GM19099 (cell line): ENCODE data around the gene ERH.

Experiments used
- POLR2A ChIP-seq: IDR thresholded peaks from 3 replicates; pipeline ENCODE4 v1.6.1; 2011; ENCODE audit warnings: low read depth; ENCODE audit not compliant: insufficient read length; ENCODE audit errors: extremely low read depth

The ERH gene

DNA sequence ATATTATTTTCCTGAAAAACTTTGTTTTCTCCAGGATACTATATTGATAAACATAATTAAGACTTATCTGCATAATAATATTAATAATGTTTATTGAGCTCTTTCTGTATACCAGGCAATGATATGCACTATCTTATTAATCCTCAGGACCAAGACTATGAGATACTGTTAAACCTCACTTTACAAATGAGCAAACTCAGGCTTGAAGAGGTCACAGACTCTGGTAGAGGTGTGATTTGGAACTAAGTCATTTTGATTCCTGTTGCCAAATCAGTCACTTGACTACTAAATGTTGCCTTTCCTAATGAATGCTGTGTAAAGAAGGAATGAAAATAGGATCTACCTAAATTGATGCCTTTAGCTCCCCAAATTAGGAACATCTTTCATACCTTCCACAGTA, 7.7 kb upstream of the ERH start:
- TF ChIP-seq POLR2A: no peak

- TF ChIP-seq POLR2A: no peak
These were observed 6.8 kb upstream of the ERH start for GRCh38 chr14:69404883-69405282.

DNA sequence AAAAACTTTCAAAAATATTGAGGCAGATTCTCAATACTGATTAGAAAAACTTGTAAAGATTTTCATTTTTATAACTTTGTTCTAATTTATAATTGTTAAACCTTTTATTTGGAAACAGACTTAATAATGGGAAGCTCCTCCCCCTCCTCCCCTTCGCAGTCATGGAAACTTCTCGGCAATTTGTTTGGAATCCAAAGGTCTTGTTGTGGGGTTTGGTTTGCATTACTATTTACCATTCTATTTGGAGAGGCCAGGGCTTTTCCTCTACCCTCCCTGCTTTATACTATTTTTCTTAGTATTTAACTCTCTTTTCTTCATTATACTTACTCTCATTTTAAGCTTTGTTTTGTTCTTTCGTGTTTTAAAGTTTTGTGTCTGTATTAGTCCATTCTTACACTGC, 6.4 kb upstream of the ERH start:
- no peak for TF ChIP-seq POLR2A

GRCh38 chr14:69401841-69402240, 3.7 kb upstream of the ERH start:
- TF ChIP-seq POLR2A: no peak

- TF ChIP-seq POLR2A: no peak
These were observed 2.1 kb upstream of the ERH start for GRCh38 chr14:69400154-69400553.

GRCh38 chr14:69399750-69400149, 1.7 kb upstream of the ERH start:
- TF ChIP-seq POLR2A: no peak

DNA sequence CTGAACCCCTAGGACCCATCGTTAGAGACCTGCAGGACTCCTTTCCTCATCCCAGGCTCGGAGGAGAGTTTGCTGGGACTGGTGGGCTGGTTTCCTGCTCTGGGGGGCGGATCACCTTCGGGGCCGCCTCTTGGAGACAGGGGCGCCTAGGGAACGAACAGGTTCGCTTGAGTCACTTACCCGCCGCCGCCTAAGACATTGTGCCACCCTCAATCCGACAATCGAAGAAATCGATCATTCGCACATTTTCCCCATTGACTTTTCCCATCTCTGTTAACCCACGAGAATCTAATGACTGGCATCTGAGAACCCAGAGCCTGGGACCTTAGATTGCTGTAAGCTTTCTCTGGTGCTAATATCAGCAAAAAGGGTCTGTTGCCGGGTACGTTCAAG, 715 bp upstream of the ERH start:
- TF ChIP-seq POLR2A: no peak

DNA sequence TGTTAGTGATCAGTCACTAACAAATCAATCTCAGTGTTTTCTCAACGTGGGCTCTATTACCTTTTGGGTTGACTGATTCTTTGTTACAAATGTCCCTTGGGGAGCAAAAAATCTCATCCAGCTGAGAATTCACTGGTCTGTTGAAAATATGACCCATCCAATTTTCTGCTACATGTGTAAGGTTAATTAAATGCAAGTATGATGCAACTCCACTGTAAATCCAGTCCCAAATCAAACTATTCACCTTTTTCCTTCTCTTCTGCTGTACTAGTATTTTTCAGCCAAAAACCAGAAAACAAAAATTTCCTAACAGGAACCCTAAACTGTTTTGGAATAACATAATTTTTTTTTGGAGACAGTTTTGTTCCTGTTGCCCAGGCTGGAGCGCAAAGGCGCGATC, 2.2 kb downstream of the ERH start:
- TF ChIP-seq POLR2A: no peak

GRCh38 chr14:69392481-69392880, 5.6 kb downstream of the ERH start:
- no peak for TF ChIP-seq POLR2A

- TF ChIP-seq POLR2A: no peak
These were observed 10.8 kb downstream of the ERH start for GRCh38 chr14:69387311-69387710.

DNA sequence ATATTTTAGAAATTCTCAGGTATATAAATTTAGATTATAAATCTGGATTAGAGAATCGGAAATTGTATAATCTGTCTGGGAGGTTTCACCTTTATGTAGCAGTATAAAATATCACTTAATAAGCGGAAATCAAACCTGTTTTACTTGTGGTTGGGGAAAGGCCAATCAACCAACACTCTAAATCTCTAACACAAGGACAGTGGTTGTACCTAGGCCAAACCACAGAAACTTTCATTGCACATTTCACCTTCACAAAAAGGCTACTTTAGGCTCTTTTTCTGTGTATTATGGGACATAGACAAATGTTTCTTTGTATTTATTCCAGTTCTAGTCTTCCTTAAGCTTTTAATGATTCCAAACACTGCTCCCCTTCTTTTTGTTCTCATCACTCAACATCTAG, 19.8 kb downstream of the ERH start:
- no peak for TF ChIP-seq POLR2A

GRCh38 chr14:69376439-69376838, 21.7 kb downstream of the ERH start:
- no peak for TF ChIP-seq POLR2A

GRCh38 chr14:69375722-69376121, 22.4 kb downstream of the ERH start:
- TF ChIP-seq POLR2A: no peak

- no peak for TF ChIP-seq POLR2A
These were observed 22.9 kb downstream of the ERH start for GRCh38 chr14:69375182-69375581.

- no peak for TF ChIP-seq POLR2A
These were observed 23.9 kb downstream of the ERH start for GRCh38 chr14:69374235-69374634.

- no peak for TF ChIP-seq POLR2A
These were observed 25.0 kb downstream of the ERH start for GRCh38 chr14:69373104-69373503.

- TF ChIP-seq POLR2A: no peak
These were observed 26.0 kb downstream of the ERH start for GRCh38 chr14:69372146-69372545.

- no peak for TF ChIP-seq POLR2A
These were observed 28.0 kb downstream of the ERH start for GRCh38 chr14:69370061-69370460.
